Gastroesophageal sphincter (tissue), 4 donors: ENCODE measurements around the gene SPTA1. TPM values are rescaled to one million over a fixed set of nuclear protein-coding genes. Genes with fewer than 3 reads are reported as not detected.

Experiments used
- ATAC-seq: fragments of 150-250 bp; one replicate; pipeline ENCODE4 v1.9.1; 2016; ENCODE audit warnings: mild to moderate bottlenecking, moderate library complexity
- H3K27ac ChIP-seq, 4 donors: fragments of 200-600 bp; sonication (generic) in 3 of 4; 1 replicate in 3 of 4; 2 replicates in 1 of 4; pipeline ENCODE4 v1.5.1; 2016 to 2019
- H3K27me3 ChIP-seq: fragments of 200-600 bp; sonication (generic); one replicate; pipeline ENCODE4 v1.5.1; 2019
- H3K36me3 ChIP-seq, 2 donors: fragments of 200-600 bp; sonication (generic); one replicate each; pipeline ENCODE4 v1.5.1; 2019; ENCODE audit warnings: control low read depth in 1 of 2
- H3K4me1 ChIP-seq, 3 donors: fragments of 200-600 bp; sonication (generic); 1 replicate in 2 of 3; 2 replicates in 1 of 3; pipeline ENCODE4 v1.5.1; 2016 to 2019; ENCODE audit warnings: control low read depth in 2 of 3
- H3K4me3 ChIP-seq, 2 donors: fragments of 200-600 bp; sonication (generic); one replicate each; pipeline ENCODE4 v1.5.1; 2019; ENCODE audit warnings: mild to moderate bottlenecking in 1 of 2, moderate library complexity in 1 of 2
- H3K9me3 ChIP-seq, 3 donors: fragments of 200-600 bp; sonication (generic); one replicate each; pipeline ENCODE4 v1.5.1; 2017 to 2019; ENCODE audit warnings: control low read depth in 2 of 3
- CTCF ChIP-seq, 4 experiments: fragments of 200-600 bp in 2 of 4; fragments of 450-650 bp in 2 of 4; sonication (generic) in 1 of 4; IDR thresholded peaks; one replicate each; pipeline ENCODE4 v1.5.1; 2017 to 2019; ENCODE audit warnings: antibody characterized with exemption in 4 of 4, mild to moderate bottlenecking in 2 of 4, moderate library complexity in 2 of 4
- EP300 ChIP-seq: sonication (generic); formaldehyde crosslinking; IDR thresholded peaks from one replicate; pipeline ENCODE4 v1.6.1; 2017; ENCODE audit warnings: antibody characterized with exemption, mild to moderate bottlenecking
- POLR2A ChIP-seq, 2 donors: fragments of 450-650 bp; IDR thresholded peaks; one replicate each; pipeline ENCODE4 v1.6.1; 2017; ENCODE audit warnings: antibody characterized with exemption in 2 of 2, mild to moderate bottlenecking in 2 of 2, moderate library complexity in 1 of 2
- POLR2AphosphoS5 ChIP-seq: sonication (generic); formaldehyde crosslinking; IDR thresholded peaks from one replicate; pipeline ENCODE4 v1.6.1; 2017; ENCODE audit warnings: antibody characterized with exemption
- WGBS, 2 donors: methylation state at CpG; one replicate each; pipeline ENCODE4 v1.1.5; 2018; ENCODE audit warnings: low coverage in 1 of 2; 5-methylcytosine and 5-hydroxymethylcytosine counted together
- total RNA-seq, 4 donors: library from RNA; depleted of rRNA; stranded (reverse); fragments of >200 nt; gene quantifications; one replicate each; pipeline ENCODE4 v1.1.0, GENCODE V29; 2016

The SPTA1 gene
- total RNA-seq, 4 donors from 2014 or later = 0.05 to 0.16 TPM; not detected in 2

- WGBS, 2 donors = 80 to 100% methylated on average over 1 of the region's 1 CpG
- no peaks in the 10 kb centered on the region for H3K36me3 ChIP-seq
- ATAC-seq = no peak
- no peak overlapping the region for H3K27ac ChIP-seq
- no peaks in the 10 kb centered on the region for H3K9me3 ChIP-seq
- no peak overlapping the region for H3K4me3 ChIP-seq
- H3K4me1 ChIP-seq = no peaks in the 10 kb centered on the region
- TF ChIP-seq CTCF (IDR thresholded peaks at IDR 0.05) (no peak), EP300 (no peak), POLR2AphosphoS5 (no peak), POLR2A (IDR thresholded peaks at IDR 0.05) (no peak)
- H3K27me3 ChIP-seq = no peaks in the 10 kb centered on the region
Measured at GRCh38 chr1:158716335-158716734, 29.8 kb upstream of the SPTA1 start.

- 25 to 67% methylated on average over 1 of the region's 1 CpG for WGBS, 2 donors
Measured at GRCh38 chr1:158714754-158715153, 28.2 kb upstream of the SPTA1 start.

GRCh38 chr1:158711098-158711497 lies 24.6 kb upstream of the SPTA1 start:
- no peaks in the 10 kb centered on the region for H3K36me3 ChIP-seq
- WGBS, 2 donors = 49 to 57% methylated on average over 4 of the region's 4 CpGs
- ATAC-seq = no peak

More at GRCh38 chr1:158714754-158715153, 28.2 kb upstream of the SPTA1 start:
- no peaks in the 10 kb centered on the region for H3K36me3 ChIP-seq
- TF ChIP-seq POLR2AphosphoS5 = no peak
- no peaks in the 10 kb centered on the region for H3K4me1 ChIP-seq
- H3K27me3 ChIP-seq = no peaks in the 10 kb centered on the region
- no peak for ATAC-seq
- H3K27ac ChIP-seq = no peak overlapping the region
- H3K4me3 ChIP-seq = no peak overlapping the region
- no peaks in the 10 kb centered on the region for H3K9me3 ChIP-seq

GRCh38 chr1:158706096-158706495 lies 19.6 kb upstream of the SPTA1 start:
- no peaks in the 10 kb centered on the region for H3K9me3 ChIP-seq
- H3K4me3 ChIP-seq = no peak overlapping the region
- no peaks in the 10 kb centered on the region for H3K4me1 ChIP-seq
- no peaks in the 10 kb centered on the region for H3K36me3 ChIP-seq
- WGBS, 2 donors = 52 to 71% methylated on average over 2 of the region's 2 CpGs
- ATAC-seq = no peak
- no peak overlapping the region for H3K27ac ChIP-seq
- H3K27me3 ChIP-seq = no peaks in the 10 kb centered on the region
- TF ChIP-seq POLR2AphosphoS5 = no peak
- no peak for TF ChIP-seq POLR2A (IDR thresholded peaks at IDR 0.05)
- no peak for TF ChIP-seq CTCF (IDR thresholded peaks at IDR 0.05)
- TF ChIP-seq EP300 = no peak

More at GRCh38 chr1:158711098-158711497, 24.6 kb upstream of the SPTA1 start:
- Histone ChIP-seq H3K9me3 (no peaks in the 10 kb centered on the region), H3K4me1 (no peaks in the 10 kb centered on the region), H3K27me3 (no peaks in the 10 kb centered on the region), H3K27ac (no peak overlapping the region), H3K4me3 (no peak overlapping the region)
- TF ChIP-seq POLR2A (IDR thresholded peaks at IDR 0.05) (no peak), CTCF (IDR thresholded peaks at IDR 0.05) (no peak), POLR2AphosphoS5 (no peak), EP300 (no peak)

GRCh38 chr1:158700552-158700951 lies 14.0 kb upstream of the SPTA1 start, which contains the start of gene OR6K2:
Gene OR6K2 (minus strand): TSS chr1:158700652. CDS start chr1:158700652, 0 bp downstream.
- Histone ChIP-seq H3K4me1 (no peaks in the 10 kb centered on the region), H3K27me3 (no peaks in the 10 kb centered on the region), H3K27ac (no peak within 1 kb of the TSS), H3K36me3 (no peaks in the 10 kb centered on the region), H3K9me3 (no peaks in the 10 kb centered on the region), H3K4me3 (no peak within 1 kb of the TSS)
- TF ChIP-seq EP300 = no peak
- no peak for TF ChIP-seq CTCF (IDR thresholded peaks at IDR 0.05)
- ATAC-seq = no peak
- WGBS, 2 donors = 82 to 86% methylated on average over 2 to 4 of the region's 4 CpGs
